Neural cell (in vitro differentiated cells): Measurements from ENCODE around the gene AGXT. TPM values are rescaled to one million over a fixed set of nuclear protein-coding genes. Genes with fewer than 3 reads are reported as not detected.

Source experiments
- H2AFZ ChIP-seq: fragments of 200-600, 300-800 bp; sonication (generic), shearing (Covaris generic); 2 replicates; pipeline ENCODE4 v1.6.0; 2014; ENCODE audit warnings: low read depth, mild to moderate bottlenecking, antibody characterized with exemption, low read length, moderate library complexity
- H3F3A ChIP-seq: fragments of 200-600 bp; shearing (Covaris generic); 2 replicates; pipeline ENCODE4 v1.6.1; 2016; ENCODE audit warnings: mild to moderate bottlenecking, moderate library complexity, mixed read lengths, antibody characterized with exemption, low read length; ENCODE audit not compliant: insufficient read depth, poor library complexity, severe bottlenecking
- H3K27ac ChIP-seq: fragments of 200-600, 300-800 bp; sonication (generic), shearing (Covaris generic); 2 replicates; pipeline ENCODE4 v1.5.1; 2014; ENCODE audit warnings: mild to moderate bottlenecking, low read length, moderate library complexity
- H3K27me3 ChIP-seq: fragments of 300-800, 200-600 bp; sonication (generic), shearing (Covaris generic); 2 replicates; pipeline ENCODE4 v1.6.0; 2014; ENCODE audit warnings: mild to moderate bottlenecking, low read depth, low read length, moderate library complexity; ENCODE audit not compliant: insufficient read depth
- H3K36me3 ChIP-seq: fragments of 300-800, 200-600 bp; sonication (generic), shearing (Covaris generic); 2 replicates; pipeline ENCODE4 v1.5.1; 2014; ENCODE audit warnings: mild to moderate bottlenecking, antibody characterized with exemption, low read length, moderate library complexity; ENCODE audit not compliant: insufficient read depth
- H3K4me2 ChIP-seq: fragments of 300-800, 200-600 bp; sonication (generic), shearing (Covaris generic); 2 replicates; pipeline ENCODE4 v1.6.0; 2014; ENCODE audit warnings: mild to moderate bottlenecking, low read length
- H3K4me3 ChIP-seq: fragments of 300-800, 200-600 bp; sonication (generic), shearing (Covaris generic); 2 replicates; pipeline ENCODE4 v1.5.1; 2014; ENCODE audit warnings: mild to moderate bottlenecking, low read length, moderate library complexity
- H3K79me2 ChIP-seq: fragments of 200-600 bp; shearing (Covaris generic); replicated peaks from 2 replicates; pipeline ENCODE4 v1.6.0; 2014; ENCODE audit warnings: mild to moderate bottlenecking, low read length, moderate library complexity; ENCODE audit not compliant: insufficient read depth
- H3K9ac ChIP-seq: fragments of 300-800, 200-600 bp; sonication (generic), shearing (Covaris generic); 2 replicates; pipeline ENCODE4 v1.6.1; 2016; ENCODE audit warnings: mild to moderate bottlenecking, low read length, mixed read lengths
- H3K9me2 ChIP-seq: fragments of 200-600 bp; shearing (Covaris generic); 2 replicates; pipeline ENCODE4 v1.6.1; 2016; ENCODE audit warnings: mild to moderate bottlenecking, low read length, mixed read lengths; ENCODE audit not compliant: insufficient read depth
- H3K9me3 ChIP-seq: fragments of 200-600, 300-800 bp; sonication (generic), shearing (Covaris generic); 2 replicates; pipeline ENCODE4 v1.6.1; 2016; ENCODE audit warnings: mild to moderate bottlenecking, mixed run types, low read length, moderate library complexity, mixed read lengths
- H4K20me1 ChIP-seq: fragments of 200-600 bp; shearing (Covaris generic); 2 replicates; pipeline ENCODE4 v1.6.1; 2016; ENCODE audit warnings: mild to moderate bottlenecking, mixed run types; ENCODE audit not compliant: insufficient read depth
- CTCF ChIP-seq: fragments of 450-650 bp; IDR thresholded peaks from 2 replicates; pipeline ENCODE4 v1.5.1; 2014; ENCODE audit warnings: antibody characterized with exemption, mild to moderate bottlenecking, moderate library complexity; ENCODE audit not compliant: poor library complexity, severe bottlenecking
- EP300 ChIP-seq: fragments of 450-650 bp; conservative IDR thresholded peaks from 2 replicates; pipeline ENCODE4 v1.6.1; 2014; ENCODE audit warnings: antibody characterized with exemption, mild to moderate bottlenecking, moderate library complexity; ENCODE audit not compliant: poor library complexity, severe bottlenecking
- EZH2 ChIP-seq: fragments of 200-600, 300-800 bp; shearing (Covaris generic), sonication (generic); IDR thresholded peaks from 2 replicates; pipeline ENCODE4 v1.6.1; 2014; ENCODE audit warnings: antibody characterized with exemption, low read length, borderline replicate concordance, mild to moderate bottlenecking; ENCODE audit not compliant: insufficient read depth, poor library complexity, severe bottlenecking
- MXI1 ChIP-seq: fragments of 450-650 bp; conservative IDR thresholded peaks from 2 replicates; pipeline ENCODE4 v1.6.1; 2014; ENCODE audit warnings: antibody characterized with exemption, mild to moderate bottlenecking; ENCODE audit not compliant: poor library complexity, severe bottlenecking
- POLR2AphosphoS5 ChIP-seq: IDR thresholded peaks from 2 replicates; pipeline ENCODE4 v1.6.1; 2012
- RAD21 ChIP-seq: fragments of 450-650 bp; conservative IDR thresholded peaks from 2 replicates; pipeline ENCODE4 v1.6.1; 2014; ENCODE audit warnings: antibody characterized with exemption, mild to moderate bottlenecking, moderate library complexity
- REST ChIP-seq: IDR thresholded peaks from 2 replicates; pipeline ENCODE4 v1.6.1; 2012; ENCODE audit warnings: borderline replicate concordance
- TAF1 ChIP-seq: IDR thresholded peaks from 2 replicates; pipeline ENCODE4 v1.6.1; 2012; ENCODE audit warnings: low read depth
- polyA plus RNA-seq: library from polyadenylated mRNA; depleted of rRNA; stranded (reverse); fragments of >200 nt; gene quantifications from 2 replicates; pipeline ENCODE4 v1.2.3, GENCODE V29; 2014

The AGXT gene
- polyA plus RNA-seq, 1 donor from 2014 or later = not detected

- no peak overlapping the region for H2AFZ ChIP-seq
- H3K9me2 ChIP-seq = no peaks in the 10 kb centered on the region
- H3K4me2 ChIP-seq = no peak overlapping the region
Measured at GRCh38 chr2:240922245-240922981, 53.8 kb downstream of the AGXT start.

GRCh38 chr2:240922982-240923537 lies 54.4 kb downstream of the AGXT start:
- no peaks in the 10 kb centered on the region for H3K36me3 ChIP-seq
- no peaks in the 10 kb centered on the region for H3K9me2 ChIP-seq
- no peak overlapping the region for H3K9ac ChIP-seq
- no peaks in the 10 kb centered on the region for H3K9me3 ChIP-seq
- no peaks in the 10 kb centered on the region for H3K27me3 ChIP-seq
- no peak overlapping the region for H2AFZ ChIP-seq
- no peaks in the 10 kb centered on the region for H3K79me2 ChIP-seq
- H3K4me2 ChIP-seq = no peak overlapping the region
- H4K20me1 ChIP-seq = no peaks in the 10 kb centered on the region
- H3K27ac ChIP-seq = no peak overlapping the region
- no peaks in the 10 kb centered on the region for H3F3A ChIP-seq
- H3K4me3 ChIP-seq = no peak overlapping the region
- no peak for TF ChIP-seq MXI1
- no peak for TF ChIP-seq EP300
- TF ChIP-seq TAF1 = no peak
- TF ChIP-seq EZH2 = no peak
- no peak for TF ChIP-seq REST

More at GRCh38 chr2:240922245-240922981, 53.8 kb downstream of the AGXT start:
- no peaks in the 10 kb centered on the region for H4K20me1 ChIP-seq
- H3K79me2 ChIP-seq = no peaks in the 10 kb centered on the region
- H3K36me3 ChIP-seq = no peaks in the 10 kb centered on the region
- H3K27ac ChIP-seq = no peak overlapping the region
- H3K4me3 ChIP-seq = no peak overlapping the region
- no peaks in the 10 kb centered on the region for H3K9me3 ChIP-seq
- H3K27me3 ChIP-seq = no peaks in the 10 kb centered on the region
- H3K9ac ChIP-seq = no peak overlapping the region
- TF ChIP-seq POLR2AphosphoS5 = no peak
- TF ChIP-seq RAD21 = no peak
- TF ChIP-seq CTCF = no peak
- no peak for TF ChIP-seq EP300
- TF ChIP-seq REST = no peak
- no peak for TF ChIP-seq EZH2
- H3F3A ChIP-seq = no peaks in the 10 kb centered on the region
